Activated T-cell treated with anti-CD3 and anti-CD28 coated beads for 48 hours (primary cell): Measurements from ENCODE around the gene TARP.
"Not testable (repeated sequence)": the region's sequence is repeated elsewhere in the genome, so short reads cannot be mapped to it uniquely, and the experiment has no call there.

Experiments used
- DNase-seq: peaks from one replicate; pipeline ENCODE4 v3.0.0-alpha.2; 2020; ENCODE audit warnings: low read depth

TARP gene

DNA sequence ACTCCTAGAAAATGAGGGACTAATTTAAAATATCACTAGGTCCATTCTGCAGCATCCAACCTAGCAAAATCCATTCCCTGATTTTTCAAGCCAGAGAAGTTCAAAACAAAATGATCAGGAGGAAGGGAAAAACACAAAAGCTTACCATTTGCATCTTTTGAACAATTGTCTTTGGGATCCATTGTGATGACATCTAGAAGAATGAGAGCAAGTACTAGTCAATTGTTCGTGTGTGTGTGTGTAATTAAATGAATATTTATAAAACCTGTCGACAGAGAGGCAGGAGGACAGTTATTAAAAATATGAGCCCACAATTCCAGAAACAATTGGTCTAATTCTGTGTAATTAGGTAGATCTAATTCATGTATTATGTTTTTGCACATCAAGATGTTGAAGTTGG, 11.4 kb downstream of the TARP start:
- not testable (repeated sequence) for DNase-seq

DNA sequence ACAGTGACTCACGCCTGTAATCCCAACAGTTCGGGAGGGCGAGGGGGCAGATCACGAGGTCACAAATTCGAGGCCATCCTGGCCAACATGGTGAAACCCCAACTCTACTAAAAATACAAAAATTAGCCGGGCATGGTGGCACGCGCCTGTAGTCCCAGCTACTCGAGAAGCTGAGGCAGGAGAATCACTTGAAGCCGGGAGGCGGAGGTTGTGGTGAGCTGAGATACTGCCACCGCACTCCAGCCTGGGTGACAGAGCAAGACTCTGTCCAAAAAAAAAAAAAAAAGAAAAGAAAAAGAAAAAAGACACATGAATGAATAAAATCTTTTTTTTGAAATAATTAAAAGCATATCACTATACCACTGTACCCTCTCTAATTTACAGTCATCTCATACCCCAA, 11.8 kb downstream of the TARP start:
- not testable (repeated sequence) for DNase-seq

DNA sequence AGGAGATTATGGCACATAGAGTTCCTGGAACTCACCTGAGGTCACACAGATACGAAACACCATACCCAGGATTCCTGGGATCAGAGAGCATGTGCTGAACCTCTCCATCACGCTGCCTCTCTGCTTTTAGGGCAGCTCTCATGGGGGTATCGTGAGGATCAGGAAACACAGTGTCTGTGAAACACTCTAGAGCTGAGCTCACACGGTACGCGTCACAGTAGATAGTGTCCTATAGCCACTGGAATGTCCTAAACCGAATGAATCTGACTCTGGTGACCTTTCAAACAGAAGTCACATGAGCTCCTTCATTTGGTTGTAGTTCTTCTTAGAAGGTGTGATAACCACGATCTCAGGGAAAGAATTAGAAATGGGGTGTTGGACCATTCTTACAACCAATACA, 14.3 kb downstream of the TARP start:
- DNase-seq = not testable (repeated sequence)

DNA sequence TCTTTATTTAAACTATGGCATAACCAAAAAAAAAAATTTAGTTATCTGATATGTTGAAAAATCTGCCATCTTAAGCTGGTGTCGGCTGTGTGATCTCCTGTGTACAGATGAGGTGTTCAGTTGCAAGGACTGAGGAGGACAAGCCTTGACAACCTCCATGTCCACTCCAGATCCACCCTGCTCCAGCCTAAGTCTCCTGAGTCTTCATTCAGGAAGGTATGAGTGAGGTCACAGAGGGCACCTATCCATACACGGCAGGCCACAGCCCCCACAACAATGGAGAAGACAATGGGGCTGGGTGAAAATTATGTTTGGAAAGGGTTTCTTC, 16.1 kb downstream of the TARP start:
- no peak for DNase-seq

DNA sequence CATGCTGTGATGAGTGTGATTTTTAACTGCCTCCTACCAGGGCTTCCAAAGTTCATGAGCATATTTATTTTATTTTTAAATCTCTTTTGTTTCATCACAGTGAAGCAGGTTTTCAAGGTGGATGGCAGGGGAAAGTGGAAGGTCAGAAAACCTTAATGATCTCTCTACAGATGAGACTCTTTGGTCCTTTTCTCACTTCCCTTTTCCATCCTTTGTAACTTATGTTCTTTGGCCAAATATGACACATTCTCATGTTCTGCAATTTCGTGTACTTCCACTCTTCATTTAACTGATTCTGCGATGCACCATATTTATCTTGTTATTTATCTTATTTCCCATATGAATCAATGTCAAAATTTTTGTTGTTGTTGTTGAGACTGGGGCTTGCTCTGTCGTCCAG, 23.6 kb downstream of the TARP start:
- DNase-seq = not testable (repeated sequence)

DNA sequence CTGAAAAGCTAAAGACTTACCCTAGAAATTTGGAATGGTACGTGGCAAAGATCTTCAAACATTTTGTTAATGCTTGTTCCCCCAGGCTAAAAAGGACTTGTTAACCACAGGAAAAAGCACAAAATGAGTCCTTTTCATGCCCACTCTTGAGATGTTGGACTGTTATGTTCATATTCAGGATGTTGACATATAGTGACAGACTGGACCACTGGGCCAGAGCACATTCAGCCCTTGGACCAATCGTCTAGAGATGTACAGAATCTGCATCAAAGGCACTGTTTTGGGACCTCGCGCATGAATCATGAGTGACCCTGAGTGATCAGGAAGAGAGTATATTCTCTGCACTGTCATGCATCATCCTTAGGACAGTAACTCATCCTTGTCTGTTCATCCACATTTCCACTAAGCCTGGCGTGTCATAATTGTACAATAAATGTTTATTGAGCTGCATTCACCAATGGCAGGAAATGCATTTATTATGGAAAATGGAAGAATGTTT, 25.3 kb downstream of the TARP start:
- no peak for DNase-seq

DNA sequence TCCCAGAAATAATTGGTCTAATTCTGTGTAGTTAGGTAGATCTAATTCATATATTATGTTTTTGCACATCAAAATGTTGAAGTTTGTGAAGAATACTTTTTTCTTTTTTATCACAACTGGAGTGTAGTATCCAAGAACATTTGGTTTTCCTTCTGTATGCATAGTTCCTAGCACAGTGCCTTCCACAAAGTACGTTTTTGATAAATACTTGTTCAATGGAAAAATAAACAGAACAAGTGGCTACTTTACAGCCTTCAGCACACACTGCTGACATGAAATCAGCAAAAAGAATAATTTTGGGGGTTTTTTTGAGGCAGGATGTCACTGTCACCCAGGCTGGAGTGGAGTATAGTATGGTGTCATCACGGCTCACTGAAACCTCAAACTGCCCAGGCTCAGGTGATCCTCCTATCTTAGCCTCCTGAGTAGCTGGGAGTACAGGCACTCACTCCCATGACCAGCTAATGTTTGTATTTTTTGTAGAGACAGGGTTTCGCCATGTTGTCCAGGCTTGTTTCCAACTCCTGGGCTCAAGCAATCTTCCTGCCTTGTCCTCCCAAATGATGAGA, 27.9 kb downstream of the TARP start:
- no peak for DNase-seq

DNA sequence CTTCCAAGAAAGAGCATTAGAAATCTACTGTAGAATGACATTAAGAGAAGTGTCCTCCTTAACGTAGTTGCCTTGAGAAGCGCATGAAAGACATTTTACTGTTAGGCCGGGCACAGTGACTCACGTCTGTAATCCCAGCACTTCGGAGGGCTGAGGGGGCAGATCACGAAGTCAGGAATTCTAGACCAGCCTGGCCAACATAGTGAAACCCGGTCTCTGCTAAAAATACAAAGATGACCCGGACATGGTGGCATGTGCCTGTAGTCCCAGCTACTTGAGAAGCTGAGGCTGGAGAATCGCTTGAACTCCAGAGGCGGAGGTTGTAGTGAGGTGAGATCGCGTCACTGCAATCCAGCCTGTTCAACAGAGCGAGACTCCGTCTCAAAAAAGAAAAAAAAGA, 28.9 kb downstream of the TARP start:
- DNase-seq = no peak

DNA sequence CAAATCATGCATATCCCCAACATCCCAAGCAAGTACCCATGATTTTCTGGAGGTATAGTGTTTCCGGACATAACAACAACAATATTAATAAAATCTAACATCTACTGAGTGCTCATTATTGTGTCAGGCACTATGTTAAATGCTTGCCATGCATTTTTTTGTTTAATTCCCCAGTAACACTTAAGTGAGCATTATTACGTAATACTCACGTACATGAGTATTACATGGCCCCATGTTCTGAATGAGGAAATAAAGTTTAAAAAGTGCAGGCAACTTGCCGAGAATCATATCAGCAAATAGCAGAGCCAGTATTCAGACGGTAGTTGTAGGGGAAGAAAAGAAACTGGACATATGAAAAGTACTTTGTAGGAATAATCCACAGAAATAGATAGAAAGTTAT, 30.1 kb downstream of the TARP start:
- DNase-seq = not testable (repeated sequence)

DNA sequence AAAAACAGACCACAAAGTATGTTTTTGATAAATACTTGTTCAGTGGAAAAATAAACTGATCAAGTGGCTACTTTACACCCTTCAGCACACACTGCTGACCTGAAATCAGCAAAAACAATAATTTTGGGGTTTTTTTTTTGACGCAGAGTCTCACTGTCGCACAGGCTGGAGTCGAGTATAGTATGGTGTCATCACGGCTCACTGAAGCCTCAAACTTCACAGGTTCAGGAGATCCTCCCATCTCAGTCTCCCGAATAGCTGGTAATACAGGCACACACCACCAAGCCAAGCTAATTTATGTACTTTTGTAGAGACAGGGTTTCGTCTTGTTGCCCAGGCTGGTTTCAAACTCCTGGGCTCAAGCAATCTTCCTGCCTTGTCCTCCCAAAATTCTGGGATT, 30.6 kb downstream of the TARP start:
- no peak for DNase-seq

DNA sequence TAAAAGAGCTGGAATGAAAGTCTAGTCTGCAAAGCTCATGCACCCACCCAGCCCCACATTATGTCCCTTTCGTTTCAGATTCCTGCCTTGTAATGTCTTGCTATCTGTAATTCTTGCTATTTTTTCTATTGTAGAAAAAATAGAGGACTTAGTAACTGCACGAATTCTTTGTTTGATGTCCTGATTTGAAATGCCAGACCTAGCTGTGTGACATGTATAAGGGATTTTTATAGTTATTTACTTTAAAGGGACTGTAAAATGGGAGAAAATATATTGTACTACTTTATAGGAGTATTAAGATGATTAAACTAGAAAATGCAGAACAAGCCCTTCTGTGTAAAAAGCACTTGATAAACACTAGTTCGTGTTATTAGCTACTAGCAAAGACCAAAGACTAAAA, 32.4 kb downstream of the TARP start:
- no peak for DNase-seq

DNA sequence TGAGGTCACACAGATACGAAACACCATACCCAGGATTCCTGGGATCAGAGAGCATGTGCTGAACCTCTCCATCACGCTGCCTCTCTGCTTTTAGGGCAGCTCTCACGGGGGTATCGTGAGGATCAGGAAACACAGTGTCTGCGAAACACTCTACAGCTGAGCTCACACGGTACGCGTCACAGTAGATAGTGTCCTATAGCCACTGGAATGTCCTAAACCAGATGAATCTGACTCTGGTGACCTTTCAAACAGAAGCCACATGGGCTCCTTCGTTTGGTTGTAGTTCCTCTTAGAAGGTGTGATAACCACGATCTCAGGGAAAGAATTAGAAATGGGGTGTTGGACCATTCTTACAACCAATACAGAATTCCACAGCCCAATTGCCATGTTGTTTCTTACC, 34.3 kb downstream of the TARP start:
- not testable (repeated sequence) for DNase-seq

DNA sequence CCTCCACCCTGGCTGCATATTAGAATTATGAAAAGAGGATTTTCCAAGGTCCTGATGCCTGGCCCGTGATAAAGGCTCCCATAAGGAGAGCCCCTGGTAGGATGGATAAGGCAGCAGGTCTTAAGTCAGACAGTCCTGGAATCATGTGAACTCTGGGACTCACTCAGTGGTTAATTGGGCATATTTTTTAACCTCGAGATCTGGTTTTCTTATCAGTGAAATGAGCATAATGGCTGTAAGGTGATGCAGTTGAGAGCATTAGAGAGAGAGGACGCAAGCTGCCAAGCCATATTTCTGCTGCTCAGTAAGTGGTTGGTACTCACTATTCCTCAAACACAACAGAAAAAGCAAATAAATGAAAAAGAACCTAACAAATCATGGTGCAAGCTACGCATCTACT, 37.8 kb downstream of the TARP start:
- DNase-seq = no peak

DNA sequence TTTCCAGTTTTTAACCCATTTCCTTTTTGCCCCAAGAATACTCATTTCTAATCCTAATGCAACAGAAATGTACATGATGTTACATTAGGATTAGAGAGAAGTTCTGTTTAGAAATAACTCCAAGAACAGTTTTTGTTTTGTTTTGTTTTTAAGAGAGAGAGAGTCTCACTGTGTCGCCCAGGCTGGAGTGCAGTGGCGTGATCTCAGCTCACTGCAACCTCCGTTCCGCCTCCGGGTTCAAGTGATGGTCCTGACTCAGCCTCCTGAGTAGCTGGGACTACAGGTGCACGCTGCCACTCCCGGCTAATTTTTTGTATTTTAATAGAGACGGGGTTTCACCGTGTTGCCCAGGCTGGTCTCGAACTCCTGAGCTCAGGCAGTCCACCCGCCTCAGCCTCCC, 38.7 kb downstream of the TARP start:
- not testable (repeated sequence) for DNase-seq

DNA sequence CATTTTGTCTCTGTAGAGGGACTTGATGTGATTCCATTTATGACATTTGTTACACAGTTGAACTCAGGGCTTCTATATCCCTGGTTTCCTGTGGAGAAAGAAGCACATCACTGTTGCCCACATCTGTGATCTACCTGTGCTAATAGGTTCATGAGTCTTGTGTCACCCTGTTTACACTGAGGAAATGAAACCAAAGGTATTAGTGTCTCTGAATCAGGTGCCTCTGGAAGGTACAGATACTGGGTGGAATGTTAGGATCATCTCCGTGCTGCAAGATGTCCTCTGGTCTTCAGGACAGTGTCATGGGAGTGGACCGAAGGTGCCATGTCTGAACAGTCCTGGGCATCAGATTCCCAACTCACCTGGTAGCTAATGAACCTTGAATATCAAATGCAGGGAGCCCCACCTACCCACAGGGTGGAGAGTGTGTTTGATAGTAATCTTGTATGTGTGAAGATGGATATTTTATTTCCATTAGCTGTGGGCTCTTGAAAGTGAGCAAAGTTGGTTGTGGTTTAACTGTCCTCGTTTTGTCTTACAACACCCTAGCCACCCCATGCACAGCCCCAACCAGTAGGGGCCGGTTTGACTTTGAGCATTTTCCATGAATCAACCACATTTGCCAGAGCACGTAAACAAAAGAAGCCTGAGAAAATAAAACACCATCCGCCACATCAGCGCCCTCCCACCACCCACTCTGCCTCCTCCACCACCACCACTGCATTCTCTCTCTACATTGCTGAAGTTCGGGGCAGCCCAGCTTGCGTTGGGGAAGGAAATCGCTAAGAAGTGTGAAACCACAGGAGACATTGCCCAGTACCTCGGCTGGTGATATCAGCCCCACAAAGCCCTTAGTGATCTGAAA, 40.7 kb downstream of the TARP start:
- peak; percentile 63 for DNase-seq

DNA sequence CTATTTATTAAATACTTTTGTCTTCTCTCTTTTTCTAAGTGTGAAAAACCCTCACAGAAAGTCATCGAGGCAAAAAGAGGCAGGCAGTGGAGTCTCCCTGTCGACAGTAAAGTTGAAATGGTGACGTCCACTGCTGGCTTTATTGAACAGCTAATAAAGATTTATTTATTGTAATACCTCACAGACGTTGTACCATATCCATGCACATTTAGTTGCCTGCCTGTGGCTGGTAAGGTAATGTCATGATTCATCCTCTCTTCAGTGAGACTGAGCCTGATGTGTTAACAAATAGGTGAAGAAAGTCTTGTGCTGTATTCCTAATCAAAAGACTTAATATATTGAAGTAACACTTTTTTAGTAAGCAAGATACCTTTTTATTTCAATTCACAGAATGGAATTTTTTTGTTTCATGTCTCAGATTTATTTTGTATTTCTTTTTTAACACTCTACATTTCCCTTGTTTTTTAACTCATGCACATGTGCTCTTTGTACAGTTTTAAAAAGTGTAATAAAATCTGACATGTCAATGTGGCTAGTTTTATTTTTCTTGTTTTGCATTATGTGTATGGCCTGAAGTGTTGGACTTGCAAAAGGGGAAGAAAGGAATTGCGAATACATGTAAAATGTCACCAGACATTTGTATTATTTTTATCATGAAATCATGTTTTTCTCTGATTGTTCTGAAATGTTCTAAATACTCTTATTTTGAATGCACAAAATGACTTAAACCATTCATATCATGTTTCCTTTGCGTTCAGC, 43.4 kb downstream of the TARP start:
- no peak for DNase-seq

DNA sequence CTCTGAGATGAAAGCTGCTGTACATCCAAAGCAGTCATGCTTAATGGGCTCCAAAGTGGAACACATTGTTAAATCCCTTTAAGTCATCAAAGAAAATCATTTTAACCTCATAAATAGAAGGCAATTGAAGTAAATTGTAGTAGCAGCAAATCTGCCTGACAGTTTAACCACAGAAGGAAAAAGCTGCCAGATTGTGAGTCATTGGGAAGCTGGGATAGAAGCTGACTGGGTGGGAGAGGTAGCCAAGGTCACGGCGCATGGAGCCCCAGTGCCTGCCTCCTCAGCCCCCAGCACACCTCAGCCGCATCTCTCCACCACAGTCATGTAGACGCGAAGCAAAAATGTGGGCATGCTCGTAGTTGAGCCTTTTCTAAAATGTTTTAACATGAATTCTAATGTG, 44.0 kb downstream of the TARP start:
- no peak for DNase-seq

DNA sequence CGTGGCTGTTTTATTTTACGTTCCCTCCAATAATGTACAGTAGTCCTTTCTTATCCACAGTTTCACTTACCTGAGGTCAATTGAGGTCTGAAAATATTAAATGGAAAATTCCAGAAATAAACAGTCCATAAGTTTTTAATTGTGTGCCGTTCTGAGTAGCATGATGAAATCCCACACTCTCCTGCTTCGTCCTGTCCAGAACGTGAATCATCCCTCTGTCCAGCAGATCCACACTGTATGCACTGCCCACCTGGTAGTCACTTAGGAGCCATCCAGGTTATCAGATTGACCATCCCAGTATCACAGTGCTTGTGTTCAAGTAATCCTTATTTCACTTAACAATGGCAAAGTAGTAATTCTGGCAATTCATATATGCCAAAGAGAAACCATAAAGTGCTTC, 49.0 kb downstream of the TARP start:
- DNase-seq = no peak

DNA sequence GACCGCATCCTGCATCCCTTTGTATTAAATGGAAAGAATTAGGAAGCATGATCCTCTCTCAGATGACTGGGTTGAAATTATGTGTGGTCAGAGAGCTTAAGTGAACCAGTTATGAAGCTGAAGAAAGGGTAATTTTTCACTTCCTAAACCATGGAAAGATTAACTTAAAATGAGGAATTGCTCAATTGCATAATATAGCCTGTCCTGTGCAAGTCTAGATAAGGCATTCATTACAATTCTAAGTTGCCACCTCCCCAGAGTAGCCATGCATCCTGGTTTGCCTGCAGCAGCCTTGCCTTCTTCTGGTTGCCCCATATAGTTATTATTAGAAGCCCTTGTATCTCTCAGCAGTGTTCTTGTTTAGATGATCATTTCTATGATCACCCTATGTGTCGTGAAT, 50.1 kb downstream of the TARP start:
- no peak for DNase-seq

DNA sequence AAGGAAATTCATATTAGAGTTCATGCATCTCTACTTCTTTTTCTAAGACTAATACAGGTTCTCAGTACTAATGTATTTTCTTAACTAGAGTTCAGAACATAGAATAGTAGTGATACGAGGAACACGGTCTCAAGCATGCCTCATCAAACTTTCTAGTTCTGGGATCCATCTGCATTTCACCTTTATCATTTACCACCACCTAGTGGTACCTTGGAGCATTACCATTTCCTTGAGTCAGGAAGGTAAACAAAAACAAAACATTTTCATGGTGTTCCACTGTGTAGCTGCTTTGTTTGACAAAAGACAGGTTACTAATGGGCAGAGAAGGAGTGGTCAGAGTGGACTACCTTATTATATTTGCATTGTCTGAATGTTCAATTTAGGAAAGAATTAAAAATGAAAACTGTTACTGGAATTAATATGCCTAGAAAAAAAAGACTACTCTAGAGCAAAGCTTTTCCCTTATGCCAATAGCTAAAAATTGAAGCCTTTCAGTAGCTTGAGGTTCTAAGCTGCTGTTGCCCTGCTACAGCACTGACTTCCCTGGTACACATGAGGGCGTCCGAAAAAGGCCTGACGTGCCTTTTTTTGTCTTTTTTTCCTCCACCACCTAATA, 50.8 kb downstream of the TARP start:
- no peak for DNase-seq

DNA sequence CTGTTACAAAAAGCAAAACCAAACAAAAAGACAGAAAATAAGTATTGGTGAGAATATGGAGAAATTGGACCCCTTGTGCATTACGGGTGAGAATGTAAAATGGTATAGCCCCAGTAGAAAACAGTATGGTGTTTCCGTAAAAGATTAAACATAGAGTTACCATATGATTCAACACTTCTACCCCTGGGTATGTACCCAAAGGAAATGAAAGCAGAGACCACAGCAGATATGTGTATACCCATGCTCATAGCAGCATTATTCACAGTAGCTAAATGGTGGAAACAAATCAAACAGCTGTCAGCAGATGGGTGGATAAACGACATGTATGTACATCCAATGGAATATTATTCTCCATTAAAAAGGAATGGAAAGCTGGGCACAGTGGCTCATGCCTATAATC, 53.0 kb downstream of the TARP start:
- DNase-seq = no peak

DNA sequence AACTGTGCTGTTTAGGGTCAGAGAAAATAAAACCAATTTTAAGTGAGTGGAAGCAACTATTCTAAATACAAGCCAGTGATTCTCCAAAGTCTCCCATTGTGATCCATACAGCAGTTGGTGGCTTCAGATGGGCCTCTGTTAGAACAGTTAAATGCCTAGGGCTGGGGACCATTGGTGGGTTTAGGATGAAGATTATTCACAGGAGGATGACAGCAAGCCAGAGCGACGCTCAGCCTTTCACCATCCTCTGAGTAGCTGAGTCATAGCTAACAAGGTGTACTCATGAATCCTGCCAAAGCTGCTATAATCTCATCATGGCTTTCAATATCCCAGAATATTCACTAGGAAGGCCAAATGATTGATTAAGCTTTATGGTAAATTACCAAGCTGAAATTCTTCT, 55.8 kb downstream of the TARP start:
- DNase-seq = no peak
